HG03378 (cell line): ENCODE measurements around the gene ARL15.
"Not testable (repeated sequence)": the region's sequence is repeated elsewhere in the genome, so short reads cannot be mapped to it uniquely, and the experiment has no call there.

ENCODE experiments used
- ATAC-seq: cut with Tn5 transposase; IDR thresholded peaks from one replicate; pipeline ENCODE4 v1.9.1; 2021; ENCODE audit warnings: mild to moderate bottlenecking, moderate library complexity; ENCODE audit not compliant: unreplicated experiment

The ARL15 gene

DNA sequence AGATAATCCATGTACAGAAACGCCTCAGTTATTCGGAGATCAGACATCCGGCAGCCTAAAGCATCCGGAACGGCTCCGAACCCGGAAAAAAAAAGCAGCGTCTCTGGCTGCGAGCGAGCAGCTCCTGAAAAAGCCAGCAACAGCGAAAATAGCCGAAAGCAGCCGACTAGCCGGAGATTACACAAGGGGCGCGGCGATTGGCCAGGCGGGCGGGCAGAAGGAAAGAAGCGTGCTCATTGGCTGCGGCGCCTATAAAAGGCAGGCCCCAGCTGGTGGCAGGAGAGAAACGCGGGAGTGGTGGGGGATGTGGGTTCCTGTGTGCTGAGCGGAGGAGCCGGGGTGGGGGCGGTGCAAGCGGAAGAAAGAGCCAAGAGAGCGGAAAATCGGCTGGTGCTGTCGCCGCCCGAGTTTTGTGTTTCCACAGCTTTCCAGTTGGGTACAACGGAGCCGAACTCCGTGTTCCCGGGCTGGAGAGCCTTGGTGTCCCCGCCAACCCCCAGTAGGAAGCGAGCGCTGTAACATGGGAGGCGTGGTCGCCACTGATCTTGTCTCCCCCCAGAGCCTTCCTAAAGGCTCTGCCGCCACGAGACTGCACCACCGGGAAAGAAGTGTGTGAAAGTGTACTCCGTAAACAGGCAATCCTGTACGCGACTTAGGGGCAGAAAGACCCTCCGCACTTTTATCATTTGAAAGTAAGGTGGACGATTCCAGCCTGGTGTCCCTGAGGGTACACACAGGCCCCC, at the start of gene ARL15:
ARL15 (minus strand) TSS at position 141 of the 743 bp plus-strand sequence.
- peak; percentile 96 for ATAC-seq

DNA sequence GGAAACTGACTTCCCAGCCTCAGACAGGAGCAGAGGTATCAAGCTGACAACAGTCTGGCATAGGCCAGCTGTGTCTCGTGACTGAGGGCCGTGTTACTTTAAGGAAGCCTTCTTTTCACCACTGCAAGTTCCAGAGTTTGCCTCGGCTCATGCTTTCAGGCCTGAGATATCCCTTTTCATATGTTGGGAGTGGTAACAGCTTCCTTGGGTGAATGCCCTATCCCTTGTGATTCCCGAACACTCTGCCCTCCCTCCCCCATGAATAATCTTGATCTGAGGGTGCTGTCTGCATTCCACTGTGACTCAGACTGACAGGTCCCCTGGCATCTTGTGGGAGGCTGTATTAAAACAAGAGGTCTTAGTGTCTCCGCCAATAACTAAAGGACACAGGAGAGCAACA, 49.7 kb upstream of the ARL15 start:
- ATAC-seq: no peak

DNA sequence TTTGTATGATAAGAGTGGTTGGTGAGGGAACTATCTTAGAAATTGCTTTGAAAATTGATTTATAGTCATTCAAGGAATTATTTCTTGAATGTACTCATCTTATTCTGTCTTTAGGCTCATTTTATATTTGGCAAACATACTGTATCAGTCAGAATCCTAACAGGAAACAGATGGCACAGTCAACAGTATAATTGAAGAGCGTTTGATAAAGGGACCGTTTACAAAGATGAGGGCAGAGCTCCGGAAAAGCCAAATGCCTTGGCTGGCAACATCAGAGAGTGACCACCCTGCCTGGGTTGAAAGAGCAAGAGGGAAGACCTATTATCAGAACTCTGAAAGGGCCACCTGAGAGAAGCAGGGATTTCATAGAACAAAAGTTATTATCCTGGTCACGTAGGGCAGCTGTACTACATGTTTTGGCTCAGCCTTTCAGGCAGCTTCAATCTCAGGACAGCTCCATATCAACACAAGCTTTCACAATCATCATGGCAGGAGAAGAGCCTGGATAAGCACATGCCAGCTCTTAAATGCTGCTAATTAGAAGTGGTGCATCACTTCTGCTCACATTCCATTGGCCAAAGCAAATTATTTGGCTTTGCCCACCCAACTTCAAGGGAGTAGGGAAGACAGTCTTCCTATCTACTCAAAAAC, 47.2 kb upstream of the ARL15 start:
- ATAC-seq: no peak

DNA sequence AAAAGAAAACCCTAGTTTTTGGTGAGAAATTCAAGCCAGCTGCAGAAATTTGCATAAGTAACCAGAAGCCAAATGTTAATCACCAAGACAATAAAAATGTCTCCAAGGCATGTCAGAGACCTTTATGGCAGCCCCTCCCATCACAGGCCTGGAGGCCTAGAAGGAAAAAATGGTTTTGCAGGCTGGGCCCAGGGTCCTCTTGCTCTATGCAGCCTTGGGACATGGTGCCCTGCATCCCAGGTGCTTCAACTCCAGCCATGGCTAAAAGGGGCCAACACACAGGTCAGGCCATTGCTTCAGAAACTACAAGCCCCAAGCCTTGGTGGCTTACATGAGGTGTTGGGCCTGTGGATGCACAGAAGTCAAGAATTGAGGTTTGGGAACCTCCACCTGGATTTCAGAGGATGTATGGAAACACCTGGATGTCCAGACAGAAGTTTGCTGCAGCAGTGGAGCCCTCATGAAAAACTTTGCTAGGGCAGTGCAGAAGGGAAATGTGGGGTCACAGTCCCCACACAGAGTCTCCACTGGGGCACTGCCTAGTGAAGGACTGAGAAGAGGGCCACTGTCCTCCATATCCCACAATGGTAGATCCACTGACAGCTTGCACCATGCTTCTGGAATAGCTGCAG, 43.7 kb upstream of the ARL15 start:
- not testable (repeated sequence) for ATAC-seq

DNA sequence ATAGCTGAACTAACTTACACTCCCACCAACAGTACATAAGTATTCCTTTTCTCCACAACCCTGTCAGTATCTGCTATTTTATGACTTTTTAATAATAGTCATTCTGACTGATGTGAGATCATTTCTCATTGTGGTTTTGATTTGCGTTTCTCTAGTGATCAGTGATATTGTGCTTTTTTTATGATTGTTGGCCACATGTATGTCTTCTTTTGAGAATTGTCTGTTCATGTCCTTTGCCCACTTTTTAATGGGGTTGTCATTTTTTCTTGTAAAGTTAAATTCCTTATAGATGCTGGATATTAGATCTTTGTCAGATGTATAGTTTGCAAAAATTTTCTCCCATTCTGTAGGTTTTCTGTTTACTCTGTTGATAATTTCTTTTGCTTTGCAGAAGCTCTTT, 42.2 kb upstream of the ARL15 start:
- not testable (repeated sequence) for ATAC-seq

DNA sequence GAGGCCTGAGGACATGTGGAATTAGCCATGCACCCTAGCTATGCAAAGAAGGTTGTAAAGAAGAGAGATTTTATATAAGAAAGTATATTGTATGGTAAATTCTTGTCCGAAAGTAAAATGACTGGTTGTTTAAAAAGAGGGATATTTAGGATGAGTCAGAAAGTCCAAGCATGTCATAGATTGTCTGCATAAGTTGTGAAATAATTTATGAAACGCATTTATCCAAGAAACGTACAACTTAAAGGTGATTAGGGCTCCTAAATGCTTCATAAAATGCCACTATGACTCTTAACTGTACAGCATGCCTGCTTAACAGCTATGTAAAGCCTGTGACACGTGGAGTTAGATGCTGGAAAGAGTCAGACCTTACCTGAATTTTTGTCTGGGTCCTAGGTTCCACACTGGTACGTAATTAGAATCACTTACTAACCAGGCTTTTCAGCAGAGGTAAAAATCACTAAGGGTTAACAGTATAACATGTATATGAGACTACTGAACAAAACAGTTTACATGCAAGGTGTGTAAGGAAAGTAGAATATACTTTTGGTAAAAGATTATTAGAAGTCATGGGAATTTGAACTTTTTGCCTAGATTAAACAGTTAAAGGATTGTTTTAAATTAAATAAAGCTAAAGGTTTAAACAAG, 37.0 kb upstream of the ARL15 start:
- no peak for ATAC-seq

DNA sequence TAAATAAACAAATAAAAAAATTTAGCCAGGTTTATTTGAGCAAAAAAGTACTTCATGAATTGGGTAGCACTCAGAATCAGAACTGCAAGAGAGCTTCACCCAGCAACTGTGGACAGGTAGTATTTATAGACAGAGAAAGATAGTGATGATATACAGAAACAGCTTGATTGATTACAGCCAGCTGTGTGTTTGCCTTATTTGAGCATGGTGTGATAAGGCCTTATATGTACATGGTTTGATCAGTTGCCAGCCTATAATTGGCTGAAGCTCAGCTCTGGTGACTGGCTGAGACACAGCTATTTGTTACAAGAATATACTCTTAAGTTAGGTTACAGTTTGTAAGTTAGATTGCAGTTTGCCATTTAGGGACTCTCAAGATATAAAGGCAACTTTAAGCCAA, 34.3 kb upstream of the ARL15 start:
- no peak for ATAC-seq

DNA sequence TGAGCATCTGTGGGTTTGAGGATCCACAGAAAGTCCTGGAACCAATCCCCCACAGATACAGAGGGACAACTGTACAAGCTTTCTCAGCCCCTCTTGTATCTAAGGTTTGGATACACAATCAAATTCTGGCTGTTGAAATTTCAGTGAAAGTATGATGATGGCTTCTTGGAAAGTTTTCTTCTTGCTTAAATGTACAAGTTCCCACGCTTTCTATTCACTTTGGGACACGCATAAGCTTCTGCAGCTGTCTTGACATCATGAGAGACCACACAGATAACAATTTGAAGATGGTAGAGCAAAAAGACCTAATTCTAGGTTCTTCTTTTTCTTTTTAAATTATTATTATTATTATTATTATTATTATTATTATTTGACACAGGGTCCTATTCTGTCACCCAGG, 31.6 kb upstream of the ARL15 start:
- ATAC-seq: no peak

DNA sequence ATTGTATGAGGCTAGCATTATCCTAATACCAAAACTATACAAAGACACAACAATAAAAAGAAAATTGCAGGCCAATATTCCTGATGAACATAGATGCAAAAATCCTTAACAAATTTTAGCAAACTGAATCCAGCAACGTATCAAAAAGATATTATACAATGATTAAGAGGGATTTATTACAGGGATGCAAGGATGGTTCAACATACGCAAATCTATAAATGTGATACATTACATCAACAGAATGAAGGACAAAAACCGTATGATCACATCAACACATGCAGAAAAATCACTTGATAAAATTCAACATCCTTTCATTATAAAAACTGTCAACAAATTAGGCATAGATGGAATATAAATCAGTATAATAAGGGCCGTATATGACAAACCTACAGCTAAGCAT, 27.1 kb upstream of the ARL15 start:
- no peak for ATAC-seq

DNA sequence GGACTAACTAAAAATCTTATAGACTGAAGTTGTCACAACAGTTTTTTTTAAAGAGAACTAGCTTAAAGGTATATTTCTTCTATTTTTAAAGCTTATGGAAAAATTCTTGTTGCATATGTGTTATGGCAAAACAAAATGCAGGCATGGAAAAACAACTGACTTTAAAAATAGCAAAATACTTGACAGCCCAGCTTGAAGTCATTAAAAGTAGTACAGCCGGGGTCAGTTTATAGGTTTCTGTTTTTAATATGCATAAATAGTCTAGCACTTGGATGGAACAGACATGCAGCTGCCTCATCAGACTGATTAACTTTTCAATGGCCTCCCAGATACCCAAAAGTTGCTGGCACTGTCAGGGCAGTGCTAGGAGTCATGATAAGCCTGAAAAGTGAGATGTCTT, 22.3 kb upstream of the ARL15 start:
- no peak for ATAC-seq

DNA sequence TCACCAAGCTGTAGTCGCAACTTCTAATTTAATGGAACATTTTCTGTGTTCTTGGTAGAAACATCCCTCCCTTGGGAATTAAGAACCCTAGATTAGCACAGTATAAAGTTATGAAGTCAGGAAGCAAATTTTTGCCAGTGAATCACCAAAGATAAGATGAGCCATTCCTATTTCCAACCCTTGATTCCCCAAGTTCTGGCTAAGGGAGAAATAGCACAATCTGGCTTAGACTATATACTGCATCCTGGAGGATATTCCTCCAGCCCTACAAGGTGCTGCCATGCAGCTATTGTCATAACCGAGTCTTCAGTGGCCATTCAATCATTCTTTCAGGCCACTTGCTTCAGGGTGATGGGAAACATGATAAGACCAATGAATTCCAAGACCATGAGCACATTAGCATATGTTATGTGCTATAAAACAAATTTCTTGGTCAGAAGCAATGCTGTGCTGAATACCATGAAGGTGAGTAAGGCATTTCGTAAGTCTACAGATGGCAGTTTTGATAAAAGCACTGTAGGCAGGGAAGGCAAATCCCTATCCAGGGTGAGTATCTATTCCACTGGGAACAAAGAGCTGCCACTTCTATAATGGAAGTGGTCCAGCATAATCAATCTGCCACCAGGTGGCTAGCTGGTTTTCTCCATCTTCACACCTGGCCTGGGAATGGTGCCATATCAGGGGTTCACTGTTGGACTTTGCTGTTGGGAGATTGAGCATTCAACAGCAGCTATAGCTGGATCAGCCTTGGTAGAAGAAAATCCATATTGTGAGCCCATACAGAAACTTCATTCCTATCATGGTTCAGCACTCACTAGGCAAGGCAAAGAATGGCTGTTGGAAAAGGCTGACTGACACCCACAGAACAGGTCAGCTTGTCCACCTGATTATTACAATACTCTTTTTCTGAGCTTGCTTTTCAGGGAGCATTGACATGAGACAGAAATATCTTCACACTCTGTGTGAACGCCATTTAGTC, 19.6 kb upstream of the ARL15 start:
- ATAC-seq: no peak

DNA sequence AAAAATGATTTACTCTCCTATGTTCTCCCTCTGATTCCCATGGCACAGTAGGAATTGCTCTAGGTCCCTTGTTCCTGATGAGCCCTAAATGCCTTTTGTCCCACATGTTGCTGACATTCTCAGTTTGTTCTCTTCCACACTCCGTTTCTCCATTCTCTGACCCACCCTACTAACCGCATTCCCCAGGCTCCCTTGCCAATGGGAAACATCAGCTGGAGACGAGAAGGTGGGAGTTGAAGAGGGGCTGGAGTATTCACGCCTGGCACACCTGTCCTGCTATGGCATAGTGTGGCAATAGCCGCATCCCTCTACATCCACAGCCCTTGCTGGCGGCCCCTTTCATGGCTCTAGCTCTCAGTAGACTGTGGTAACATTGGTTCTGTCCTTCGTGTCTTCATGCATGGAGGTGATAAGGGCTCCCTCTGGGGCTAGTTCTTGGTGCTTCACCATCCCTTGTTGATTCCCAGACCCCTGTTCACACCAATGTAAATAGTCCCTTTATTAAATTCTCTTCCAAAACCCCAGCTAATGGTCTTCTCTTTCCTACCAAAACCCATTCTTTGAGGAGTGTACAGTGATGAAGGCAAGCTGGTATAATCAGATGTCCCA, 16.4 kb upstream of the ARL15 start:
- no peak for ATAC-seq

DNA sequence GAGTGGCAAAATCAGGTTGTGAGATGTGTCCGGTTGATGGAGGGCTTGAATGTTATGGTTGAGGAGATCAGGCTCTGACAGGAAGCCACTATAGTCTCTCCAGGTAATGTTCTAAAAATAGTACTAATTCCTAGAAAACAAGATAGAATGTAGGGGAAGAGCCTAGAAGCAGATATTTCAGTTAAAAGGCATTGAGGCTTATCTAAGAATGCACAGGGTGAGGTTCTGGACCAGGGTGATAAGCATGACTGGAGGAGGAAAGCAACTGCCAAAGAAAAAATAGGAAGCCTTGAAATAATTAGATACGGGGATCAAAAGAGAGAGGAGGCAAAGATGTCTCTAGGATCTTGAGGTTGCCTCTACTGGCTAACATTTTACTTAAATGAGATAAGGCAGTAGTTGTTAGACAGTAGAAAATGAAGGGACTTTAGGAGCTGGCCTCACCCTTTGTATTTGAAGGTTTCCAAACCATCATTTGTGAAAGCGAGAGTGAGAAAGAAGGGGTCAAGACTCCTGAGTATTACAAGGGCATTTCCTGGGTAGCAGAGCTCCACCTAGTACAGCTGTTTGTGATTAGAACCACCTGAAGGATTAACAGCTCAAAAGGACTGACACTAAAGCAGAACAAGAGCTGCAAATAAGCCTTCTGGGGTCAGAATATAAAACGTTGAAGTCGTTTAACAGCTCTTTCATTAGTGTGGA, 15.4 kb upstream of the ARL15 start:
- no peak for ATAC-seq

DNA sequence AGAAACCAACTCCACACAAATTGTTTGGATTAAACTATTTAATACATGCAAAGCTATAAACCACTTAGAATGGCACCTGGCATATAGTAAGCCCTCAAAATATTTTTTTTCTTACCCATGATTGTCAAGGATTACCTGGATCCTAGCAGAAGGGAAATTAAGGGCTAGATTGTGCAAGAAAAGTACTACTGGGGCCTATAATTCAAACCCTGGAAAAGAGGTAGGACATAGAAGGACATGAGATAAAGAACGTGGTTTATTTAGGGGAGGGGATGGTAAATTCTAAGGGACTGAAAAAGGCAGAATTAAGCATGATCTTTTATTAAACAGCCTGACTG, 14.9 kb upstream of the ARL15 start:
- ATAC-seq: no peak

DNA sequence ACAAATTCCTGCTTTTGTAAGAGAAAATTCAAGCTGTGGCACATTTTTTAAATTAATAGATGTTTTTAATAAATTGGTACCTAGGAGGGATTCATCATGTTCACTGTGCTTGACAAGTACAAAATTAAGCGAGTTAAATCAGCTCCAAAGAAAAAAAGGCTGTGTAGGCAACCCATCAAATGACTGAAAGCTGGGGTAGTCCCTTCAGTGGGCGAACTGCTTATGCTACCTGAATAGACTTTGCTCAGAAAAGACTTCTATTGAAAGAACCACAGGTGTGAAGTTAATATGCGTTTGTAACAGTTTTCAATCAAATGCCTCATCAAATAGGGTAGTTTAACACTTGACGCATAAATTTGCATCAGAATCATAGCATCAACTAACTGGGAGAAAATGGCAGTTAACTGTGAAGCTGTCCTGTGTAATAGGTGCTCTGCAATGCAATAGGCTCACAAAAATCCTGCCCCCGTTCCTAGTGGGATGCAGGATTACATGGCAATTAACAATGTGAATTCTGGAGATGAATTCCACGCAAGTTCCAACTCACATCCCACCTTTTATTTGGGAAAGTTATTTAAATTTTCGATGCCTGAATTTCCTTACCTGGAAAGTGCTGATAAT, 14.4 kb upstream of the ARL15 start:
- no peak for ATAC-seq

DNA sequence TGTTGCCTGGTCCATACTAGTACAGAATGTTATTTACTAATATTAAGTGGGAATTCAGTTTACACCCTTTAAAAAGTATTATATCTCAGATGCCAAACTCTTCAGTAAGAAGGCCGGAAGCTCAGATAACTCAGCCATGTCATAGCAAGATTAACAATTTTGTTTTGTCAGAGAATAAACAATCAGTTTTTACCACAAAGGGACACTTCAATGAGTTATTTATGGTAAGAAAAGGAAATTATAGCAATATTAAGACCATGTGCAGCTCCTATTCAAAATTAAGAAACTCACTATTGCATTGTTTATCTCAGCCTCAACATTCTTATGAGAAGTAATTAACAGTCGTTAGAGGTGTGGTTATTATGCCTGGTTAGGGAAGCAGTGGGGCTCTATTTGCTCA, 13.1 kb upstream of the ARL15 start:
- no peak for ATAC-seq

DNA sequence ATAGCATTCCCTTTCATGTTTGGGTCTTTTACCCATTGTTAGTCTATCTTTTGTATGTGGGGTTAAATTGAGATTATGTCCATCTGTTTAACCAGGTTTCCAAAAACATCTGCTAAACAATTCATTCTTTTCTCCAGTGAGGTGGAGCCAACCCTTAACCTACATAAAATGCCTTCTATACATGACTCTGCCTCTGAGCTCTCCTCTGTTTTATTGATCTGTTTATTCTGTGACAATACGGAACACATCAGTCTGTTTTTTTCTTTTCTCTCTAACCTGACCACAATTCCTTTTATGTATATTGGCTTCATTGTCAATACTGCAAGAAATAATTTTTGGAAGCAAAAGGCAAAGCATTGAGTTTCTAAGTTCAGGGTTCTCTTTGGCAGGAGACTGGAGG, 9.9 kb upstream of the ARL15 start:
- ATAC-seq: no peak

DNA sequence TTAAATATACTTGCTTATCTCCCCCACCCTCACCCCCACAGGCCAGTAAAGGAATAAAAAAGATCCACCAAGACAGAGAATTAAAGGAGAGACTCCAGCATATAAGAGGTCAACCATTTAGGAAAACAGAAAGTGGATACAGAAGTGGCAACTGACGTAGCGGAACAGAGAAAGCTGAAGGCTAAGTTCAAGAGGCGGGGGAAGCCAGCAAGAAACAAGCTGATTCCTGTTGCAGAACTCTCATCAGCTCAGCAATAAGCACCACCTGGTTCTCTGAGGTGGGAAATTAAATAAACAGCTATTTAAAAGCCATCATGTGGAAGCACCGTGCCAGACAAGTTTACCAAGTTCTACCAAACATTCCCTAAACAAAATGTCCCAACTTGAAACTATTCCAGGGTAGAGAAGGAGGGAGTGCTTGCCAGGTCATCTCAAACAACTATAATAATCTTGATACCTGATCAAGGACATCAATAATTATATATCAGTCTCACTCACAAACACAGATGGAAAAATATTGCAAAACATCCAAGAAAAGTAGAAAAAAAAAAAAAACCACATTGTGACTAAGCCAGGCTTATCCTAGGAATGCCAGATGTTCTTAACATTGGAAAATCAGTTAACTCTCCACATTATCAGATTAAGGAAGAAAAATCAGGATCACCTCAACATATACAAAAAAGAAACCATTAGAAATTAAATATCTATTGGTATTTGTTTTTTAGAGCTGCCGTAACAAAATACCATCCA, 7.3 kb upstream of the ARL15 start:
- no peak for ATAC-seq
